GM21423 (cell line): ENCODE measurements around the gene XDH.

ENCODE experiments used
- ATAC-seq: cut with Tn5 transposase; IDR thresholded peaks from one replicate; pipeline ENCODE4 v1.9.1; 2021; ENCODE audit warnings: mild to moderate bottlenecking, moderate library complexity; ENCODE audit not compliant: unreplicated experiment

Gene XDH

DNA sequence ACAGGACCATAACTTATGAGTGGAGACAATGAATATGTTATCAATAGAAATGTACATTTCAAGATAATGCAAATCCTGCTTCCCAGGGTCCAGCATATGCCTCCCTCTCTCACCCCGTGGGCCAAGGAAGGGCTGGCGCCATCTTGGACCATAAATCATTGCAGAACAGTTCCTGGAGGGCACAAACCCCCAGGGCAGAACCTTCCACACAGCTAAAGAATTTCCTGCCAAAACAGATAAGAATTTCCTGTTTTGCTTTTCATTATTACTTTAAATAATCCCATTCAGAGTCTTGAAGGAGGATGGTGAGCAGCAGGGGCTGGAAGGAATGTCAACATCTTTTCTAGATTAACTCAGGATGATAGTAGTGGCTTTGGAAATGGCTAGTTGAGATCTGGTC lies 126.9 kb downstream of the XDH start:
- no peak for ATAC-seq

GRCh38 chr2:31286961-31287550 lies 127.5 kb downstream of the XDH start:
- no peak for ATAC-seq

GRCh38 chr2:31286230-31286629 lies 128.3 kb downstream of the XDH start:
- ATAC-seq = no peak
